Muscle layer of colon (tissue), 2 donors: ENCODE measurements around the gene NUP210L.

ENCODE experiments used
- H3K27ac ChIP-seq: one replicate; pipeline ENCODE4 v1.7.0; 2013; ENCODE audit warnings: low read depth, mild to moderate bottlenecking, low read length, moderate library complexity
- H3K27me3 ChIP-seq, 2 donors: one replicate each; pipeline ENCODE4 v1.7.0; 2013; ENCODE audit warnings: low read length in 2 of 2, mild to moderate bottlenecking in 2 of 2; ENCODE audit not compliant: insufficient read depth in 2 of 2, control insufficient read depth in 1 of 2
- H3K36me3 ChIP-seq: one replicate; pipeline ENCODE4 v1.7.0; 2013; ENCODE audit warnings: mild to moderate bottlenecking, low read length; ENCODE audit not compliant: insufficient read depth
- H3K4me1 ChIP-seq: one replicate; pipeline ENCODE4 v1.7.0; 2013; ENCODE audit warnings: mild to moderate bottlenecking, low read length; ENCODE audit not compliant: insufficient read depth
- H3K4me3 ChIP-seq, 2 donors: one replicate each; pipeline ENCODE4 v1.7.0; 2013; ENCODE audit warnings: low read length in 2 of 2, low read depth in 1 of 2, mild to moderate bottlenecking in 1 of 2, moderate library complexity in 1 of 2
- H3K9ac ChIP-seq: one replicate; pipeline ENCODE4 v1.7.0; 2013; ENCODE audit warnings: low read length
- H3K9me3 ChIP-seq: one replicate; pipeline ENCODE4 v1.7.0; 2013; ENCODE audit warnings: mild to moderate bottlenecking, low read length
- donor health status: abdominal sarcoma.
- donor health status: Adenocarcinoma of cecum.

The NUP210L gene

DNA sequence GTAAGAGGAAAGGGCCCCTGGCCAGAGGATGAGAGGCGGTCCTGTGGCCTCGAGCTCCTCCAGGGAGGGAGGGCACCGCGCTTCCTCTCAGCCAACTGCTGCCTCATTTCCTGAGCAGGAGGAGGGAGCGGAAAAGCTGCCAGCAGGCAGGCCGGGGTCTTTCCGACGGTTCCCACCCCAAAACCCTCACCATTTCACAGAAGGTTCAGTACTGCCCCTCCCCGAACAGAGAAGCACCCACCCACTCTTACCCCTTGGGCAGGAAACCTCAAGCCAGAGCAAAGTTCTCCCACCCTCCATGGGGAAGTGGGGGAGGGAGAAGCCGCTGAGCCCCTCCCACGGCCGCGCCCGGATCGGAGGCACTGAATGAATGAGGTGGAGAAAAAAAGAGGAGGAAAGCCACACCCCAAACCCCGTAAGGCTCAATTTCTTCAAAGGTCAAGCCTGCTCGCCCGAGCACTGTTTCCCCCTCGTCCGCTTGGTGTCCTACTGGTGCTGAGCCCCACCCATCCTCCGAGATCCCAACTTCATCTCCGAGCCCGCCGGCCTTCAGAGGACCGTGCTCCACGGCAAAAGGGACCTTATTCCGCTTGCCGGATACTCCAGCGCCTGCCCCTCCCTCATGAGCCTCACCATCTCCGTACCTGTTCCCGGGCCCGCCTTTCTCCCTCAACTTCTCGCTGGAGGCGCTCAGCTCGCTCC, 27.6 kb upstream of the NUP210L start:
- H3K9me3 ChIP-seq = no peaks in the 10 kb centered on the region
- no peaks in the 10 kb centered on the region for H3K27me3 ChIP-seq
- H3K9ac ChIP-seq = peak overlapping the region; percentile 83
- H3K4me1 ChIP-seq = peaks cover 41% of the 10 kb centered on the region
- peaks cover 5% of the 10 kb centered on the region for H3K36me3 ChIP-seq
- peak overlapping the region; percentile 80 to 89 for H3K4me3 ChIP-seq
- peak overlapping the region; percentile 92 for H3K27ac ChIP-seq

DNA sequence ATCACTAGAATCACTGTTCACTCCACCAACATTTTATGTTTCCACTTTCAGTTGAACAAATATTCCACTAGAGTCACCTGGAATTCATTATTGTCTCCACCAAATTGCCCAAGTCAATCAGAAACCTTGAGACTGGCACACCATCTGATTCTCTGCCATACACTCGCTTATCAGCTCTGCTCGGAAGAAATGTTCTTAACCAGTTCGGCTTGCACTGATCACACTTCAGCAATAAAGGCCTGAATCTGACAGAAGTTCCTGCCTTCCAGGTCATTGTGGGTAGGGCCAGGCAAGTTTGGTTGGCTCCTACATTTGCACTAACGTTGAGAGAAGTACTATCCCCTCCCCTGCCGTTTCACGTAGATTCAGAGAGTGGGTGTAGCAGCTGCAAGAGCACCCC, 27.1 kb upstream of the NUP210L start:
- peak overlapping the region; percentile 83 for H3K9ac ChIP-seq

DNA sequence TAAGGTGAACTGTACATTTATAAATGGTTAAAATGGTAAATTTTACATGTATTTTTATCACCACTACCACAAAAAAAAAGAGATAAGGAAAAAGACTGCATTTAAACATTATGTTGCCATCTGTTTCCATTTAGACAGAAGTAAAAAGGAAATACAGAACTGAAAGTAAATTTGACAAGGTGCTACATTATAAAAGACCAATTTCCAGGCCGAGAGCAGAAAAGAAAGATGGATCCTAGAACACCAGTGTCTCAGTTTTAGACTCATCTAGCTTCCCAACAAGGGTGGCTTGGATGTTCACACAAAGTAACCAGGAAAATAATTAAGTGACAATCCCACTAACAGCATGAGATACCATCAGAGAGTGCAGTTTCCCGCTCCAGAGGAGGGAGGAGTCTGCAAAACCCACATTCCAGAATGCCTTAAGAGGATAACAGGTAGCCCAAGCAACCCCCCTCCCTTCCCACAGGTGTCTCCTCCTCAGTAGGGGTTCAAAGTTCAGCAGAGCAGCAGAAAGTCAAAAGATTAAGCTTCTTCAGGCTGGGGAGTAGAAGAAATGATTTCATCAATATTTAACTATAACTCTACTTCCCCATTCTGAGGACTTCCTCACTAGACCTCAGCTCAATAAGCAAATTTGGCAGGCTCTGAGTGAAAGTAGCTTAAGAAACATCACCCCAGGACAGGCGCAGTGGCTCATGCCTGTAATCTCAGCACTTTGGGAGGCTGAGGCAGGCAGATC, 25.2 kb upstream of the NUP210L start:
- Histone ChIP-seq H3K9ac (no peak overlapping the region), H3K36me3 (peaks cover 5% of the 10 kb centered on the region), H3K4me1 (peaks cover 57% of the 10 kb centered on the region), H3K27ac (no peak overlapping the region), H3K9me3 (no peaks in the 10 kb centered on the region), H3K4me3 (no peak overlapping the region), H3K27me3 (no peaks in the 10 kb centered on the region)

More for the DNA sequence above, 27.1 kb upstream of the NUP210L start:
- Histone ChIP-seq H3K4me1 (peaks cover 46% of the 10 kb centered on the region), H3K36me3 (peaks cover 5% of the 10 kb centered on the region), H3K27ac (peak overlapping the region; percentile 92), H3K4me3 (peak overlapping the region; percentile 80 to 89), H3K27me3 (no peaks in the 10 kb centered on the region), H3K9me3 (no peaks in the 10 kb centered on the region)

DNA sequence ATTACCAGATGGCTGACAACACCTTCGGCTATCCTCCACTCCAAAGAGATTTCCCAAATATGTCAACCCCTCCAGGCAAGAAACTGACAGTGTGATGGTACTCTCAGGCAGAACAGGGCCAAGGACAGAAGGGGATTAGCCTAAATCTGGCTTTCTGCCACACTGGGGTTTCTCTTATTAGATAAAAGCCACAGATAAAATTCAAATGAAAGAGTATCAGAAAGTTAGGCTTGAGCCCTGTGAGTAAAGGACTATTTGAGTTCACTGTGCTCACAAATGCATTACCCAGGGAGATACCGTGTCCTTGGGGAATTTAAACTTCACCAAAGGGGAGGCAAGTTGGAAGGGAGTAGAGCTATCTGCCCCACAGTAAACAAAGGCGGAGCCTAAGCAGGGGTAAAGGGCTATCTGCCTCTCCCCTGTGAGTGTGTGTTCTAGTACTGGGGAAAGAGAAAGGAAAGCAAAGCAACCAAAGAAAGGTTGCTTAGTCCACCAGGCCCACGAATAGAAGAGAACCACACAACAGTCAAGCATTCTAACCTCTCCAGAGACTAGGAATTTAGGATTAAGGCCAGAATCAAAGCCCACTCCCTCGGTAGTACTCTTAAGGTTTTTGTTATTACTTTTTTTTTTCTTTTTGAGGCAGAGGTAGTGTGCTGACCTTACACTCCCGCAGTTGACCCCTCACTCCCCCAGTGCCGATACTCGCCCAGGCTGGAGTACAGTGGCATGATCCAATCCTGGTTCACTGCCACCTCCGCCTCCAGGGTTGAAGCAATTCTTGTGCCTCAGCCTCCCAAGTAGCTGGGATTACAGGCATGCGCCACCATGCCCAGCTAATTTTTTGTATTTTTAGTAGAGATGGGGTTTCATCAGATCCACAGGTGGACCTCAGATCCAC, 24.3 kb upstream of the NUP210L start:
- Histone ChIP-seq H3K27me3 (no peaks in the 10 kb centered on the region), H3K4me1 (peaks cover 57% of the 10 kb centered on the region), H3K9me3 (no peaks in the 10 kb centered on the region), H3K36me3 (peaks cover 8% of the 10 kb centered on the region), H3K9ac (no peak overlapping the region), H3K4me3 (no peak overlapping the region), H3K27ac (no peak overlapping the region)

DNA sequence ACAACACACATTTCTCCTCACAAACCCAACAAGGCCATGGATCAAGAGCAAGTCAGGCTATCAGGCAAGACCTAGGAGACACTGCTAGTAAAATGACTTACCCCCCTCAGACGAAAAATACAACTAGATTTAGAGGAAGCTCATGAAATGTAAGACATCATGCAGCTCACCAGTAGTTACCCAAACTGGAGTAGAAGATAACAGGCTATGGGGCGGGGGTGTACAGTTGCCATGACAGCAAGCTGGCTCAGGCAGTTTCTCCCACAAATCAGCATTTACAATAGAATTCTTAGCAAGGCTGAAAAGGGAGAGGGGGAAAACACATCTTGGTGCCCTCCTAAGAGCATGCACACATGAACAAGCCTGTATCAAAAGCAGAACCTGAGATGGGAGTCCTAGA, 23.1 kb upstream of the NUP210L start:
- no peak overlapping the region for H3K4me3 ChIP-seq
- peaks cover 10% of the 10 kb centered on the region for H3K36me3 ChIP-seq
- no peak overlapping the region for H3K27ac ChIP-seq
- H3K9me3 ChIP-seq = no peaks in the 10 kb centered on the region
- no peak overlapping the region for H3K9ac ChIP-seq
- peaks cover 53% of the 10 kb centered on the region for H3K4me1 ChIP-seq
- no peaks in the 10 kb centered on the region for H3K27me3 ChIP-seq

DNA sequence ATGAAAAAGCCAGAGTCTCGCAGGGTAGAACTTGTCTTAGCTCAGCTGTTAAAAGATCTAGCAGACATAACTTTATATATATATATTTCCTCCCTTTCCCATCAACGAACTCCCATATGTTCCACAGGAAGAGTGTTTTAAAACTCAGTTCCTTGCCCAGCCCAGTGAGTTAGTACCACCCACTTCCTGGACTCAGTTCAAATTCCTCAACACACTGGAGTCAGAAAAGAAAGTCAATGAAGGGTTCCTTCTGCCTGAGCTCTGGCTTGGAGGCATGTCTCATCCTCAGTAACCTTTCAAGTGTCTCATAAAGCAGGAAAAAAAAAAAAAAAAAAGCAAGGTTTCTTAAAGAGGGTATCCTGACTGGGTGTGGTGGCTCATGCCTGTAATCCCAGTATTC, 21.5 kb upstream of the NUP210L start:
- H3K36me3 ChIP-seq = peaks cover 27% of the 10 kb centered on the region
- no peak overlapping the region for H3K4me3 ChIP-seq
- H3K27me3 ChIP-seq = no peaks in the 10 kb centered on the region
- no peaks in the 10 kb centered on the region for H3K9me3 ChIP-seq
- H3K4me1 ChIP-seq = peaks cover 46% of the 10 kb centered on the region
- H3K9ac ChIP-seq = no peak overlapping the region
- no peak overlapping the region for H3K27ac ChIP-seq

DNA sequence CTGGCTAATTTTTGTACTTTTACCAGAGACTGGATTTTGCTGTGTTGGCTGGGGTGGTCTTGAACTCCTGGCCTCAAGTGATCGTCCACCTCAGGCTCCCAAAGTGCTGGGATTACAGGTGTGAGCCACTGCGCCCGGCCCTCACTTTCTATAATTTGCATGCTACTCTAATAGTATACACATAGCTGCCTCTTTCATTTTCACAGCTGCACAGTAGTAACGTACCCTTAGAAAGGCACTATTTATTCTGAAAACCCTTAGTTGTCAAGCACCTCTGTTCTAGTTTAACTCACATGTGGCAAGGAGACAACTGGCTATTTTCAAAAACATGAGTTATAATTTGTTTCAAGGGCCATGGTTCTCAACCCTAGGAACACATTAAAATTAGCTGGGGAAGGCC, 19.8 kb upstream of the NUP210L start:
- no peak overlapping the region for H3K4me3 ChIP-seq
- H3K36me3 ChIP-seq = peaks cover 44% of the 10 kb centered on the region

DNA sequence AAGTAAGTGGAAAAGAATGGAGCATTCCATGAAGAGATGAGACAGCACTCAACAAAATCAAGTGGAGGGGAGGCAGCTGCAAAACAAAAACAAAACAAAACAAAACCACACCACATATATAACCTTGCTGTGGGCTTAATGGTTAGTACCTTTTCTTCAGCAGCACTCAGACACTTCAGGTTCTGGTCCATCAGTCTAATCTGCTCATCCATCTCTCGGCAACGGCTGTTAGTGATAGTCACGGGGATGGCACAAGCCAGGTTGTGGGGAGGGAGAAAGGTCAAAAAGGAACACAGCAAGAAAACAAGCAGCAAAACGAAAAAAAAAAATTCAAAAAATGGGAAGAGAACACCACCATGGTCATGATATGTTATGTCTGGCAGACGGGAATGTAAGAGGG, 17.0 kb upstream of the NUP210L start:
- H3K36me3 ChIP-seq = peaks cover 59% of the 10 kb centered on the region
- H3K9me3 ChIP-seq = no peaks in the 10 kb centered on the region
- H3K27me3 ChIP-seq = no peaks in the 10 kb centered on the region
- H3K4me1 ChIP-seq = peaks cover 11% of the 10 kb centered on the region
- no peak overlapping the region for H3K9ac ChIP-seq
- no peak overlapping the region for H3K4me3 ChIP-seq
- no peak overlapping the region for H3K27ac ChIP-seq

More for the DNA sequence above, 19.8 kb upstream of the NUP210L start:
- Histone ChIP-seq H3K9me3 (no peaks in the 10 kb centered on the region), H3K27me3 (no peaks in the 10 kb centered on the region), H3K4me1 (peaks cover 32% of the 10 kb centered on the region), H3K9ac (no peak overlapping the region), H3K27ac (no peak overlapping the region)

DNA sequence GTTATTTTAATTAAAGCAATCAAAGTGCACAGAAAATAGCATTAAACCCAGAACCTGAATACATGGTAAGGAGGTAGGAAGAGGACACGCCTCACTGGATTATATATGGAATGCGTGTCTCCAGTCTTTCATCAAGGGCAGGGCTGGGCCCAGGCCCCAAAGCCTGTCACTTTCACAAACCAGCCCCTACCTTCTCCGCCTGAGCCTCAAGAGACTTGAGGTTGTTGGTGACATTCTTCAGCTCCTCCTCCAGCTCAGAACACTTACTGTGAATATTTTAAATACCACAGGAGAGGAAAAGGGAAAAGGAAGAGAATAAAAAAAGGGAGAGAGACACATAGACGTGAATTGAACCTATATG, 16.3 kb upstream of the NUP210L start:
- H3K4me1 ChIP-seq = peaks cover 4% of the 10 kb centered on the region
- no peak overlapping the region for H3K4me3 ChIP-seq
- no peak overlapping the region for H3K27ac ChIP-seq
- H3K9ac ChIP-seq = no peak overlapping the region
- no peaks in the 10 kb centered on the region for H3K9me3 ChIP-seq
- no peaks in the 10 kb centered on the region for H3K27me3 ChIP-seq
- peaks cover 65% of the 10 kb centered on the region for H3K36me3 ChIP-seq

DNA sequence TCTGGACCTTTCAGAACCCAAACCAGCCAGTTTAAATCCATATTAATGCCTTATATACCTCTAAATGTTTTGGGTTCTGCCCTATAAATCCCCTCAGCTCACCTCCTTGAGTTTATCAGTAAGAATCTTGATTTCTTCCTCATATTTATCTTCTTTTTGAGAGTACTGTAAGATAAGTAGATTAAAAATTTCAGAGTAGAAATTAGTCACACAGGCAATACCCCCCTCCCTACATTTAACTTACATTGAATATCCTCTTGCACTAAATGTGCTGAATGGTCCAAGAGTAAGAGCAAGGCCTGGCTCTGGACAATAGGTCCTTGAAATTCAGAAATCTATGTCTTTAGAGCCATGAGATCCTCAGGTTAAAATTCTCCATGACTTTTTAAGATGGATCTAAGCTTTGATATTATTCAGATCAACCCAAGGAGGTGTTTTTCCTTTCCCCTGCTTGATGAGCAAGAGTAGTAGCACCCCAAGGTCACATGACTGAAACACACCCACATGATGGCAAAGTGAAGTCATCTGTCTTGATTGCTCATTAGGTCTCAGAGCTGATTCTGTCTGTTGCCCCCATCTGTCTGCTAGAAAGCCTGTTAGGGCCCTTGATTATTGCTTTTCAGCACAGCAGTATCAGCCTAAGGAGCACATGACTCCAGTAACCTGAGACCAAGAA, 15.8 kb upstream of the NUP210L start:
- H3K9me3 ChIP-seq = no peaks in the 10 kb centered on the region
- H3K27ac ChIP-seq = no peak overlapping the region
- H3K9ac ChIP-seq = no peak overlapping the region
- H3K36me3 ChIP-seq = peaks cover 70% of the 10 kb centered on the region
- H3K4me3 ChIP-seq = no peak overlapping the region
- no peaks in the 10 kb centered on the region for H3K27me3 ChIP-seq
- no peaks in the 10 kb centered on the region for H3K4me1 ChIP-seq

DNA sequence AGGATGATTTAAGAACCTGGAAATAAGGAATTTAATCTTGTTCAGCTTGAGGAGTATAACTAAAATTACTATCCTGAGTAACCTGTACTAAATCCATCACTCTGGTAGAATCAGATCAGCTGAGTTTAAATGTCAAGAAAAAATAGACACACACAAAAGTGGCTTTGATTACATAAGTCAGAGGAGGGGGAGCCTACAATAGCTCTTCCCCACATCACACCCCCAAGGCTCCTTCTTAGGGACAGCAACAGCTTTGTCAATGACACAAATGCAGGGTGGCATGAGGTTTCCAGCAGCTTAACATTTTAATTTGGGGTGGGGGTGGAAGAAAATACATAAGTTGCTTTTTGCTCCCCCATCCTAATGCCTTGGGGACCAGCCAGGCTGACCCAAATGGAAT, 12.6 kb upstream of the NUP210L start:
- H3K4me1 ChIP-seq = no peaks in the 10 kb centered on the region
- no peaks in the 10 kb centered on the region for H3K27me3 ChIP-seq
- peaks cover 77% of the 10 kb centered on the region for H3K36me3 ChIP-seq
- no peak overlapping the region for H3K9ac ChIP-seq
- no peak overlapping the region for H3K4me3 ChIP-seq
- no peak overlapping the region for H3K27ac ChIP-seq
- H3K9me3 ChIP-seq = no peaks in the 10 kb centered on the region
